ENCODE measurements around the gene PROCR. TPM values are rescaled to one million over a fixed set of nuclear protein-coding genes. Genes with fewer than 3 reads are reported as not detected.

PROCR gene
- total and polyA plus RNA-seq, 10 of the 15 experiments (the other 5 are each of a cell fraction or from before 2014, with no cell fraction given) = 0.12 to 0.78 (median 0.35) TPM; not detected in 2

DNA sequence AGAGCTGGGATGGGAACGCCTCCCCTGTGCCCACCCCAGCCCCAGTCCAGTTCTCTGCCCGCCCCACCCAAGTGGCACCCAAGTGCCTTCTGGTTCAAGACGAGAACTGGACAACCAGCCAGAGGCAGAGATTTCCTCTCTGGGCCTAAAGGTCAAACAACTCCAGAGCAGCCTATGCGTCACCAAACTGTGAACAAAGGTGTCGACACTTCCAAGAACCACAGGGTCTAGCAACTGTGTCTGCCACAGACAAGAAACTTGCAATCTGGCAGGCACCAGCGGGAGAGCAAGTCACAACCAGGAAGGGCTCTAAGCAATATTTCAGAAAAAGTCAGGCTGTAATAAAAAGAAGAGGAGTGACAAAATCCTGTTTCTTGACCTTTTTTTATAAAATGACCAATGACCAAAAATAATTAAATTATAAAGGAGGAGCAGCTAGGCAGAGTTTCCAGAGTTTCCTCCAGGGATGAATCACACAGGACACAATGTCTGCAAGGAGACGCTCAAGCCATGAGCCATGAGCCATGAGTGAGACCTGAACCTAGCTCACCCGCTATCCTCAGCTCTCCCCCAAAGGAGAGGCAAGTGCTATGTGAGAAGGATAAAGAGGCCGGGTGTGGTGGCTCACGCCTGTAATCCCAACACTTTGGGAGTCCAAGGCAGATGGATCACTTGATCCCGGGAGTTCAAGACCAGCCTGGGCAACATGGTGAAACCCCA lies 35.8 kb upstream of the PROCR start:
- whole genome bisulfite sequencing (ENCODE audit: insufficient coverage, insufficient replicate concordance, low lambda C conversion rate, missing lambda C conversion rate) = 92% methylated on average over 11 of the region's 11 CpGs

More for the DNA sequence above, 35.8 kb upstream of the PROCR start:
- Histone ChIP-seq H4K20me1 (ENCODE audit: control insufficient read depth, insufficient read depth) (no peaks in the 10 kb centered on the region), H3K9ac (ENCODE audit: control insufficient read depth, insufficient read depth, low read length) (no peak overlapping the region), H3K79me2 (ENCODE audit: control insufficient read depth, insufficient read depth, low read length) (no peaks in the 10 kb centered on the region), H2AFZ (ENCODE audit: control insufficient read depth, low read depth, low read length) (no peak overlapping the region), H3K9me3 (replicated peaks; ENCODE audit: control insufficient read depth, insufficient read depth, low read length) (no peaks in the 10 kb centered on the region), H3K4me3 (no peak overlapping the region), H3K27me3 (replicated peaks in 1 of 2; ENCODE audit: control insufficient read depth in 2 of 2, insufficient read depth in 2 of 2, low read length in 1 of 2) (no peaks in the 10 kb centered on the region), H3K36me3 (ENCODE audit: control insufficient read depth in 2 of 2, insufficient read depth in 2 of 2, low read length in 1 of 2) (peaks cover 3 to 20% of the 10 kb centered on the region in 2 experiments; a peak in 3 of 4 replicates), H3K4me1 (ENCODE audit: control insufficient read depth, insufficient read depth, low read length) (no peaks in the 10 kb centered on the region), H3K4me2 (ENCODE audit: control insufficient read depth, insufficient read depth) (no peak overlapping the region), H3K27ac (ENCODE audit: control insufficient read depth, insufficient read depth) (no peak overlapping the region)
- ChIA-PET CTCF (interaction anchor here (0.8 kb wide), 1 partner anchor 40 kb away, joined by 3 read pairs; no protein-coding TSS in a partner anchor), RAD21 (ENCODE audit: unreplicated experiment) (no interaction called here), POLR2A (no interaction called here), SMC1A (ENCODE audit: uncharacterized antibody, unreplicated experiment) (no interaction called here)
- ATAC-seq = no peak
- FAIRE-seq = no peak
- TF ChIP-seq ZSCAN29 (IDR thresholded peaks at IDR 0.05) (no peak), WRNIP1 (IDR thresholded peaks at IDR 0.05; ENCODE audit: borderline replicate concordance, low read depth, low read length) (no peak), ZNF384 (IDR thresholded peaks at IDR 0.05; ENCODE audit: borderline replicate concordance, low read depth, low read length) (no peak)
- TF ChIP-seq, protein P1, sequence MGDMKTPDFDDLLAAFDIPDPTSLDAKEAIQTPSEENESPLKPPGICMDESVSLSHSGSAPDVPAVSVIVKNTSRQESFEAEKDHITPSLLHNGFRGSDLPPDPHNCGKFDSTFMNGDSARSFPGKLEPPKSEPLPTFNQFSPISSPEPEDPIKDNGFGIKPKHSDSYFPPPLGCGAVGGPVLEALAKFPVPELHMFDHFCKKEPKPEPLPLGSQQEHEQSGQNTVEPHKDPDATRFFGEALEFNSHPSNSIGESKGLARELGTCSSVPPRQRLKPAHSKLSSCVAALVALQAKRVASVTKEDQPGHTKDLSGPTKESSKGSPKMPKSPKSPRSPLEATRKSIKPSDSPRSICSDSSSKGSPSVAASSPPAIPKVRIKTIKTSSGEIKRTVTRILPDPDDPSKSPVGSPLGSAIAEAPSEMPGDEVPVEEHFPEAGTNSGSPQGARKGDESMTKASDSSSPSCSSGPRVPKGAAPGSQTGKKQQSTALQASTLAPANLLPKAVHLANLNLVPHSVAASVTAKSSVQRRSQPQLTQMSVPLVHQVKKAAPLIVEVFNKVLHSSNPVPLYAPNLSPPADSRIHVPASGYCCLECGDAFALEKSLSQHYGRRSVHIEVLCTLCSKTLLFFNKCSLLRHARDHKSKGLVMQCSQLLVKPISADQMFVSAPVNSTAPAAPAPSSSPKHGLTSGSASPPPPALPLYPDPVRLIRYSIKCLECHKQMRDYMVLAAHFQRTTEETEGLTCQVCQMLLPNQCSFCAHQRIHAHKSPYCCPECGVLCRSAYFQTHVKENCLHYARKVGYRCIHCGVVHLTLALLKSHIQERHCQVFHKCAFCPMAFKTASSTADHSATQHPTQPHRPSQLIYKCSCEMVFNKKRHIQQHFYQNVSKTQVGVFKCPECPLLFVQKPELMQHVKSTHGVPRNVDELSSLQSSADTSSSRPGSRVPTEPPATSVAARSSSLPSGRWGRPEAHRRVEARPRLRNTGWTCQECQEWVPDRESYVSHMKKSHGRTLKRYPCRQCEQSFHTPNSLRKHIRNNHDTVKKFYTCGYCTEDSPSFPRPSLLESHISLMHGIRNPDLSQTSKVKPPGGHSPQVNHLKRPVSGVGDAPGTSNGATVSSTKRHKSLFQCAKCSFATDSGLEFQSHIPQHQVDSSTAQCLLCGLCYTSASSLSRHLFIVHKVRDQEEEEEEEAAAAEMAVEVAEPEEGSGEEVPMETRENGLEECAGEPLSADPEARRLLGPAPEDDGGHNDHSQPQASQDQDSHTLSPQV (IDR thresholded peaks at IDR 0.05) = no peak
- no peak for DNase-seq (ENCODE audit: low read depth, low spot score)
- BruUV-seq (replicated peaks) = no TSS peak
- in situ Hi-C loops (cut with MboI) (no loop called here), intact Hi-C loops (cut with micrococcal nuclease; ENCODE audit: unreplicated experiment) (no loop called here)

All from GM12878 (cell line).